ENCODE results near the gene MSRB2. TPM values are rescaled to one million over a fixed set of nuclear protein-coding genes. Genes with fewer than 3 reads are reported as not detected.

MSRB2 gene
- total RNA-seq, 3 donors from 2014 or later: 19.0 to 31.5 (median 24.9) TPM

GRCh38 chr10:23051855-23052331 is 43.5 kb upstream of the MSRB2 start:
- TF ChIP-seq POLR2AphosphoS5 (IDR thresholded peaks at IDR 0.05) (no peak), CTCF (IDR thresholded peaks at IDR 0.05) (no peak), POLR2A (IDR thresholded peaks at IDR 0.05) (no peak)
- H3K4me3 ChIP-seq: no peak overlapping the region
- intact Hi-C loops (cut with DNase I; ENCODE audit: low total_unique reads): no loop called here
- H3K36me3 ChIP-seq: no peaks in the 10 kb centered on the region
- no peaks in the 10 kb centered on the region for H3K9me3 ChIP-seq
- no peaks in the 10 kb centered on the region for H3K4me1 ChIP-seq
- DNase-seq (ENCODE audit: low spot score in 2 of 2): no peak
- no peak overlapping the region for H3K27ac ChIP-seq
- H3K27me3 ChIP-seq: no peaks in the 10 kb centered on the region

DNA sequence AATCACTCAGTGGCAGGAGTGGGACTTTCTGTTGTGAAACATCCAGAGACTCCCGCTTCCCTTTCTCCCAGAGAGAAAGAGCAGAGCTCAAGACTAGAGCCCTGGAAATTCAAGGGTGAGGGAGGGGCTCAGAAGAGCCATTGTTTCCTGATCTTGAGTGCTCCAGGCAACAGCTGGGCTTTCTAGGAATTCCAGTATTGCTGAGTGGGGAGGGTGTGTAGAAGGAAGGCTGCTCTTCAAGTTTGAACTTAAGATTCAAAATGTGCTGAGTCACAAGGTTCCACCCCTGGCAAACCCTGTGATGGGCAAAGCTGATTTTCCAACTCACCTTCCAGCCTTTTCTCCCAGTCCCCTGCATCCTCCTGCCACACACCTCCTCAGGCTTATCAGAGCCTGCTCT is 42.3 kb upstream of the MSRB2 start:
- Histone ChIP-seq H3K27me3 (no peaks in the 10 kb centered on the region), H3K36me3 (no peaks in the 10 kb centered on the region), H3K27ac (no peak overlapping the region), H3K4me3 (no peak overlapping the region), H3K4me1 (no peaks in the 10 kb centered on the region), H3K9me3 (no peaks in the 10 kb centered on the region)
- no peak for TF ChIP-seq POLR2AphosphoS5 (IDR thresholded peaks at IDR 0.05)
- no peak for TF ChIP-seq POLR2A (IDR thresholded peaks at IDR 0.05)
- TF ChIP-seq CTCF (IDR thresholded peaks at IDR 0.05): no peak
- DNase-seq (ENCODE audit: low spot score in 2 of 2): no peak
- intact Hi-C loops (cut with DNase I; ENCODE audit: low total_unique reads): no loop called here

GRCh38 chr10:23055424-23056185 is 39.8 kb upstream of the MSRB2 start:
- H3K4me1 ChIP-seq: no peaks in the 10 kb centered on the region
- H3K27me3 ChIP-seq: no peaks in the 10 kb centered on the region
- H3K27ac ChIP-seq: no peak overlapping the region
- DNase-seq (ENCODE audit: low spot score in 2 of 2): no peak
- H3K36me3 ChIP-seq: no peaks in the 10 kb centered on the region
- intact Hi-C loops (cut with DNase I; ENCODE audit: low total_unique reads): no loop called here
- H3K4me3 ChIP-seq: no peak overlapping the region
- TF ChIP-seq POLR2AphosphoS5 (IDR thresholded peaks at IDR 0.05): no peak
- TF ChIP-seq POLR2A (IDR thresholded peaks at IDR 0.05): no peak
- TF ChIP-seq CTCF (IDR thresholded peaks at IDR 0.05): no peak
- H3K9me3 ChIP-seq: no peaks in the 10 kb centered on the region

DNA sequence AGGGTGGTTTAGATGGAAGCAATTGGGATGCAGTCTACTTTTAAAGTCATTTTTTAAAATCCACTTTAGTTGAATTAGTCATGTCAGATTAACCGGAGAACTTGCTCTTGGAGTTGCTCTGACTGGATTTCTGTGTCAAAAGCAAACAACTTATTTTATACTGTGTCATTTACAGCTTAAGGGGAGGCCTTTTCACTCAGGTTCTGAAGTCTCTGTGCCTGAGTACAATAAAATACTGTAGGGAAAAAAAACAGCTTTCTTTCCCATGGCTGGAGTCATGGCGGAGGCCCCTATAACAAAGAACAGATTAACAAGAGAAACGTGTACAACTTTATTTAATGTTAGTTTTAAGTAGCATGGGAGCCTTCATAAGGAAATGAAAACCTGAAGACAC is 39.2 kb upstream of the MSRB2 start:
- no peak for DNase-seq (ENCODE audit: low spot score in 2 of 2)
- no peak overlapping the region for H3K4me3 ChIP-seq
- no peaks in the 10 kb centered on the region for H3K36me3 ChIP-seq
- H3K27ac ChIP-seq: no peak overlapping the region
- intact Hi-C loops (cut with DNase I; ENCODE audit: low total_unique reads): no loop called here
- H3K4me1 ChIP-seq: no peaks in the 10 kb centered on the region
- TF ChIP-seq POLR2A (IDR thresholded peaks at IDR 0.05) (no peak), CTCF (IDR thresholded peaks at IDR 0.05) (no peak), POLR2AphosphoS5 (IDR thresholded peaks at IDR 0.05) (no peak)
- H3K9me3 ChIP-seq: no peaks in the 10 kb centered on the region
- H3K27me3 ChIP-seq: no peaks in the 10 kb centered on the region

DNA sequence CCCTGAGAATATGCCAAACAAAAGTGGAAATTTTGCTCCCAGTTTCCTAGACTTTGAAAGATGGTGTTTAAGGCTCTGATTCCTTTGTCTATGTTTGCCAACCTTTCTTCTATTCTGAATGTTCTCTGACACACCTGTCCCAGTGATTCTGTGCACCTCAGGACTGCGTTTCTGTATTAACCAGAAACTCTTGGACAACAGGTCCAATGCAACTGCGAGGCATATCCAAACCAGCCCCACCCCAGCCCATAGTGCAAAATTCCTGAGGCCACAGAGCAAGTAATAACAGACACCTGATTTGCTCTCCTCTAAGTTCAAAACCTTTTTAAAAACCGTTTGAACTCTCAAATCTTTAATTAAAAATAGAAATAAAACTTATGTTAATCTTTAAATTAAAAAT is 37.0 kb upstream of the MSRB2 start:
- Histone ChIP-seq H3K27ac (no peak overlapping the region), H3K9me3 (no peaks in the 10 kb centered on the region), H3K4me3 (no peak overlapping the region), H3K27me3 (no peaks in the 10 kb centered on the region), H3K36me3 (no peaks in the 10 kb centered on the region), H3K4me1 (no peaks in the 10 kb centered on the region)
- TF ChIP-seq CTCF (IDR thresholded peaks at IDR 0.05) (no peak), POLR2A (IDR thresholded peaks at IDR 0.05) (no peak), POLR2AphosphoS5 (IDR thresholded peaks at IDR 0.05) (no peak)
- no peak for DNase-seq (ENCODE audit: low spot score in 2 of 2)
- intact Hi-C loops (cut with DNase I; ENCODE audit: low total_unique reads): no loop called here
